Glomerular endothelial cell (primary cell): ENCODE data around the gene IFITM1. TPM values are rescaled to one million over a fixed set of nuclear protein-coding genes. Genes with fewer than 3 reads are reported as not detected.
"Not testable (repeated sequence)": the region's sequence is repeated elsewhere in the genome, so short reads cannot be mapped to it uniquely, and the experiment has no call there.

Experiments
- DNase-seq: peaks from one replicate; pipeline ENCODE4 v3.0.0-alpha.2; 2011; ENCODE audit warnings: low read depth, low spot score; ENCODE audit errors: extremely low read depth
- total RNA-seq: library from RNA; depleted of rRNA; stranded (reverse); fragments of >200 nt; gene quantifications from 2 replicates; pipeline ENCODE4 v1.2.3, GENCODE V29; 2015

IFITM1 gene
- total RNA-seq = 9.8 and 86.5 TPM in 2 replicates

- DNase-seq = no peak
These were observed at the start of gene IFITM1 for GRCh38 chr11:313787-314553. TSS of gene IFITM1 (plus strand) at chr11:314040. CDS start at chr11:314171, 131 bp downstream.

GRCh38 chr11:266676-267439 lies 47.0 kb upstream of the IFITM1 start:
- DNase-seq = no peak

GRCh38 chr11:267491-267994 lies 46.3 kb upstream of the IFITM1 start:
- no peak for DNase-seq

- not testable (repeated sequence) for DNase-seq
These were observed 45.1 kb upstream of the IFITM1 start for GRCh38 chr11:268716-269145.

GRCh38 chr11:269146-269890 lies 44.5 kb upstream of the IFITM1 start:
- DNase-seq = no peak

GRCh38 chr11:270451-271318 lies 43.2 kb upstream of the IFITM1 start:
- DNase-seq = no peak

GRCh38 chr11:271319-271715 lies 42.5 kb upstream of the IFITM1 start:
- no peak for DNase-seq

- no peak for DNase-seq
These were observed 41.5 kb upstream of the IFITM1 start for GRCh38 chr11:272195-272930.

- no peak for DNase-seq
These were observed 41.0 kb upstream of the IFITM1 start for GRCh38 chr11:272931-273198.

GRCh38 chr11:276219-276618 lies 37.6 kb upstream of the IFITM1 start:
- DNase-seq = no peak

- DNase-seq = no peak
These were observed 35.6 kb upstream of the IFITM1 start, which contains the start of gene NLRP6 for GRCh38 chr11:278001-278951. TSS of gene NLRP6 (plus strand) at chr11:278407. CDS start at chr11:278570, 163 bp downstream.

- no peak for DNase-seq
These were observed 34.5 kb upstream of the IFITM1 start for GRCh38 chr11:279040-279965.

GRCh38 chr11:279966-280705 lies 33.7 kb upstream of the IFITM1 start:
- DNase-seq = no peak

- DNase-seq = no peak
These were observed 32.9 kb upstream of the IFITM1 start for GRCh38 chr11:280706-281485.

GRCh38 chr11:281486-282161 lies 32.2 kb upstream of the IFITM1 start:
- DNase-seq = no peak
